Measurements from ENCODE around the gene ST3GAL5. TPM values are rescaled to one million over a fixed set of nuclear protein-coding genes. Genes with fewer than 3 reads are reported as not detected.

Gene ST3GAL5
- total RNA-seq, 1 experiment from 2014 or later = 110 TPM

- Histone ChIP-seq H3K9me3 (replicated peaks) (0 out of 2 replicates have a peak, but pooled peaks cover 3% of the 10 kb centered on the region), H3K27me3 (no peaks in the 10 kb centered on the region), H3K4me3 (no peak overlapping the region), H3K4me1 (peaks cover 34% of the 10 kb centered on the region), H3K27ac (no peak overlapping the region), H3K36me3 (no peaks in the 10 kb centered on the region)
- DNase-seq = no peak
These were observed 36.5 kb upstream of the ST3GAL5 start for GRCh38 chr2:85925216-85925671.

GRCh38 chr2:85924522-85924921, 35.7 kb upstream of the ST3GAL5 start:
- no peaks in the 10 kb centered on the region for H3K36me3 ChIP-seq
- H3K4me1 ChIP-seq = peaks cover 34% of the 10 kb centered on the region
- H3K27ac ChIP-seq = no peak overlapping the region
- H3K9me3 ChIP-seq (replicated peaks) = 0 out of 2 replicates have a peak, but pooled peaks cover 3% of the 10 kb centered on the region
- peak; percentile 63 to 88 for DNase-seq
- no peaks in the 10 kb centered on the region for H3K27me3 ChIP-seq
- H3K4me3 ChIP-seq = no peak overlapping the region

- H3K4me3 ChIP-seq = no peak overlapping the region
- 0 out of 2 replicates have a peak, but pooled peaks cover 3% of the 10 kb centered on the region for H3K9me3 ChIP-seq (replicated peaks)
- no peak overlapping the region for H3K27ac ChIP-seq
- no peak for DNase-seq
- no peaks in the 10 kb centered on the region for H3K36me3 ChIP-seq
- no peaks in the 10 kb centered on the region for H3K27me3 ChIP-seq
- H3K4me1 ChIP-seq = peaks cover 31% of the 10 kb centered on the region
These were observed 33.4 kb upstream of the ST3GAL5 start for GRCh38 chr2:85922199-85922598.

GRCh38 chr2:85921659-85922058, 32.9 kb upstream of the ST3GAL5 start:
- H3K9me3 ChIP-seq (replicated peaks) = 0 out of 2 replicates have a peak, but pooled peaks cover 3% of the 10 kb centered on the region
- H3K27me3 ChIP-seq = no peaks in the 10 kb centered on the region
- H3K36me3 ChIP-seq = no peaks in the 10 kb centered on the region
- H3K4me1 ChIP-seq = peaks cover 27% of the 10 kb centered on the region
- H3K4me3 ChIP-seq = no peak overlapping the region
- H3K27ac ChIP-seq = no peak overlapping the region
- peak in 1 of 2 experiments; percentile 29 for DNase-seq

- H3K27me3 ChIP-seq = no peaks in the 10 kb centered on the region
- peaks cover 3% of the 10 kb centered on the region; the same call in 1 of the 2 replicates for H3K9me3 ChIP-seq (replicated peaks)
- peaks cover 27% of the 10 kb centered on the region for H3K4me1 ChIP-seq
- peak; percentile 59 to 80 for DNase-seq
- no peak overlapping the region for H3K27ac ChIP-seq
- no peaks in the 10 kb centered on the region for H3K36me3 ChIP-seq
- H3K4me3 ChIP-seq = no peak overlapping the region
These were observed 32.2 kb upstream of the ST3GAL5 start for GRCh38 chr2:85920810-85921545.

- H3K27me3 ChIP-seq = no peaks in the 10 kb centered on the region
- no peak overlapping the region for H3K4me3 ChIP-seq
- H3K4me1 ChIP-seq = peaks cover 6% of the 10 kb centered on the region
- no peak for DNase-seq
- H3K36me3 ChIP-seq = no peaks in the 10 kb centered on the region
- peaks cover 3% of the 10 kb centered on the region; the same call in 1 of the 2 replicates for H3K9me3 ChIP-seq (replicated peaks)
- no peak overlapping the region for H3K27ac ChIP-seq
These were observed 29.4 kb upstream of the ST3GAL5 start for GRCh38 chr2:85917887-85918795.

GRCh38 chr2:85915606-85916303, 27.0 kb upstream of the ST3GAL5 start:
- Histone ChIP-seq H3K27me3 (no peaks in the 10 kb centered on the region), H3K9me3 (replicated peaks) (peaks cover 3% of the 10 kb centered on the region; the same call in 1 of the 2 replicates), H3K4me3 (no peak overlapping the region), H3K36me3 (no peaks in the 10 kb centered on the region), H3K27ac (no peak overlapping the region), H3K4me1 (peaks cover 19% of the 10 kb centered on the region)
- DNase-seq = no peak

GRCh38 chr2:85914922-85915321, 26.1 kb upstream of the ST3GAL5 start:
- DNase-seq = no peak
- no peaks in the 10 kb centered on the region; the same call in 1 of the 2 replicates for H3K9me3 ChIP-seq (replicated peaks)
- H3K36me3 ChIP-seq = no peaks in the 10 kb centered on the region
- H3K27me3 ChIP-seq = no peaks in the 10 kb centered on the region
- H3K4me1 ChIP-seq = peaks cover 21% of the 10 kb centered on the region
- no peak overlapping the region for H3K27ac ChIP-seq
- no peak overlapping the region for H3K4me3 ChIP-seq

GRCh38 chr2:85913884-85914881, 25.4 kb upstream of the ST3GAL5 start:
- Histone ChIP-seq H3K36me3 (no peaks in the 10 kb centered on the region), H3K27ac (no peak overlapping the region), H3K4me3 (no peak overlapping the region), H3K9me3 (replicated peaks) (no peaks in the 10 kb centered on the region; the same call in 1 of the 2 replicates), H3K4me1 (peaks cover 21% of the 10 kb centered on the region), H3K27me3 (no peaks in the 10 kb centered on the region)
- DNase-seq = no peak

GRCh38 chr2:85911814-85912692, 23.3 kb upstream of the ST3GAL5 start:
- Histone ChIP-seq H3K27me3 (no peaks in the 10 kb centered on the region), H3K36me3 (no peaks in the 10 kb centered on the region), H3K9me3 (replicated peaks) (no peaks in the 10 kb centered on the region; the same call in 1 of the 2 replicates), H3K27ac (peak overlapping the region; percentile 28), H3K4me1 (peaks cover 21% of the 10 kb centered on the region), H3K4me3 (no peak overlapping the region)
- DNase-seq = peak; percentile 69 to 81

- no peak for DNase-seq
- Histone ChIP-seq H3K36me3 (no peaks in the 10 kb centered on the region), H3K27me3 (no peaks in the 10 kb centered on the region), H3K4me1 (peaks cover 21% of the 10 kb centered on the region), H3K4me3 (no peak overlapping the region), H3K27ac (no peak overlapping the region), H3K9me3 (replicated peaks) (no peaks in the 10 kb centered on the region; the same call in 1 of the 2 replicates)
These were observed 22.3 kb upstream of the ST3GAL5 start for GRCh38 chr2:85911097-85911496.

- H3K27ac ChIP-seq = no peak overlapping the region
These were observed 20.2 kb upstream of the ST3GAL5 start for GRCh38 chr2:85909005-85909404.

GRCh38 chr2:85908506-85908905, 19.7 kb upstream of the ST3GAL5 start:
- Histone ChIP-seq H3K9me3 (replicated peaks) (no peaks in the 10 kb centered on the region), H3K36me3 (no peaks in the 10 kb centered on the region), H3K4me3 (no peak overlapping the region), H3K4me1 (peaks cover 21% of the 10 kb centered on the region), H3K27me3 (no peaks in the 10 kb centered on the region), H3K27ac (no peak overlapping the region)
- no peak for DNase-seq

More at GRCh38 chr2:85909005-85909404, 20.2 kb upstream of the ST3GAL5 start:
- Histone ChIP-seq H3K36me3 (no peaks in the 10 kb centered on the region), H3K9me3 (replicated peaks) (no peaks in the 10 kb centered on the region), H3K4me3 (no peak overlapping the region), H3K4me1 (peaks cover 21% of the 10 kb centered on the region), H3K27me3 (no peaks in the 10 kb centered on the region)
- no peak for DNase-seq
